SK-N-SH (cell line): Measurements from ENCODE around the gene GPR107. TPM values are rescaled to one million over a fixed set of nuclear protein-coding genes. Genes with fewer than 3 reads are reported as not detected.

Experiments used
- CTCF ChIA-PET: fragments of 300-600, 350-600 bp; formaldehyde crosslinking; extraction: SDS; loops from one replicate; lab custom pipeline; 2021; lab: Yijun Ruan, JAX
- POLR2A ChIA-PET: fragments of 350-600 bp; sonication (Branson Sonifier 250); formaldehyde crosslinking; extraction: SDS; loops from one replicate; lab custom pipeline; 2020; ENCODE audit warnings: antibody characterized with exemption, inconsistent platforms; lab: Yijun Ruan, JAX
- DNase-seq: peaks from one replicate; pipeline ENCODE4 v3.0.0; 2012
- H2AFZ ChIP-seq: fragments of 200-600 bp; sonication (generic); 2 replicates; pipeline ENCODE4 v1.8.1; 2016; ENCODE audit warnings: antibody characterized with exemption, mild to moderate bottlenecking, low read depth
- H3F3A ChIP-seq: fragments of 200-600 bp; sonication (generic); replicated peaks from 2 replicates; pipeline ENCODE3; 2016; ENCODE audit warnings: antibody characterized with exemption, mild to moderate bottlenecking; ENCODE audit not compliant: insufficient read depth
- H3K27ac ChIP-seq, 2 experiments: fragments of 200-500 bp in 1 of 2; fragments of 200-600 bp in 1 of 2; sonication (Bioruptor generic) in 1 of 2; sonication (generic), shearing (Covaris generic) in 1 of 2; 2 replicates each; pipeline versions ENCODE4 v1.5.1 to v1.6.1; 2014 to 2016; ENCODE audit warnings: low read depth in 2 of 2, inconsistent platforms in 1 of 2, low read length in 1 of 2, mild to moderate bottlenecking in 1 of 2, mixed read lengths in 1 of 2
- H3K27me3 ChIP-seq: fragments of 200-600 bp; sonication (generic), shearing (Covaris generic); 2 replicates; pipeline ENCODE4 v1.6.1; 2016; ENCODE audit warnings: mixed run types; ENCODE audit not compliant: insufficient read depth
- H3K36me3 ChIP-seq, 2 experiments: fragments of 200-500 bp in 1 of 2; fragments of 200-600 bp in 1 of 2; sonication (Bioruptor generic) in 1 of 2; sonication (generic) in 1 of 2; replicated peaks in 1 of 2; 2 replicates each; pipeline versions ENCODE3 to v1.5.1; 2014 to 2016; ENCODE audit warnings: low read length in 1 of 2, mild to moderate bottlenecking in 1 of 2; ENCODE audit not compliant: insufficient read depth in 2 of 2, control insufficient read depth in 1 of 2
- H3K4me1 ChIP-seq, 2 experiments: fragments of 200-500 bp in 1 of 2; fragments of 200-600 bp in 1 of 2; sonication (Bioruptor generic) in 1 of 2; sonication (generic), shearing (Covaris generic) in 1 of 2; 2 replicates each; pipeline versions ENCODE4 v1.5.1 to v1.6.1; 2014 to 2016; ENCODE audit warnings: low read depth in 1 of 2, low read length in 1 of 2, mixed run types in 1 of 2; ENCODE audit not compliant: insufficient read depth in 2 of 2, control insufficient read depth in 1 of 2
- H3K4me2 ChIP-seq: fragments of 200-600 bp; sonication (generic), shearing (Covaris generic); 2 replicates; pipeline ENCODE4 v1.6.1; 2017; ENCODE audit warnings: mixed run types
- H3K4me3 ChIP-seq, 2 experiments: fragments of 200-500 bp in 1 of 2; fragments of 200-600 bp in 1 of 2; sonication (Bioruptor generic) in 1 of 2; sonication (generic), shearing (Covaris generic) in 1 of 2; 2 replicates each; pipeline versions ENCODE4 v1.5.1 to v1.8.1; 2014 to 2016; ENCODE audit warnings: low read depth in 2 of 2, inconsistent platforms in 1 of 2, low read length in 1 of 2, mild to moderate bottlenecking in 1 of 2, mixed read lengths in 1 of 2, moderate library complexity in 1 of 2
- H3K79me2 ChIP-seq: fragments of 200-600 bp; sonication (generic); 2 replicates; pipeline ENCODE4 v1.8.1; 2017; ENCODE audit warnings: mild to moderate bottlenecking; ENCODE audit not compliant: insufficient read depth
- H3K9ac ChIP-seq: fragments of 200-600 bp; sonication (generic); 2 replicates; pipeline ENCODE4 v1.6.1; 2017; ENCODE audit warnings: mixed run types
- H3K9me2 ChIP-seq: fragments of 200-600 bp; sonication (generic); 2 replicates; pipeline ENCODE4 v1.6.1; 2017; ENCODE audit warnings: mixed run types
- H3K9me3 ChIP-seq: fragments of 200-600 bp; sonication (generic); 2 replicates; pipeline ENCODE4 v1.6.1; 2017; ENCODE audit warnings: mixed run types, mild to moderate bottlenecking, moderate library complexity
- H4K20me1 ChIP-seq: fragments of 200-600 bp; sonication (generic); 2 replicates; pipeline ENCODE4 v1.6.1; 2017; ENCODE audit warnings: mild to moderate bottlenecking, mixed run types; ENCODE audit not compliant: insufficient read depth
- CHD2 ChIP-seq: fragments of 150-350 bp; IDR thresholded peaks from 2 replicates; pipeline ENCODE4 v1.6.1; 2018; ENCODE audit warnings: low read length; ENCODE audit not compliant: partially characterized antibody
- EP300 ChIP-seq, 2 experiments: IDR thresholded peaks; 2 replicates each; pipeline versions ENCODE4 v1.4.0 to v1.6.1; 2012; ENCODE audit warnings: borderline replicate concordance in 1 of 2, low read depth in 1 of 2, low read length in 1 of 2
- EZH2phosphoT487 ChIP-seq: fragments of 200-600 bp; sonication (generic); IDR thresholded peaks from 2 replicates; pipeline ENCODE4 v1.6.1; 2017; ENCODE audit warnings: low read depth, mixed run types, mild to moderate bottlenecking, antibody characterized with exemption, moderate library complexity, borderline replicate concordance
- FOSL2 ChIP-seq: IDR thresholded peaks from 2 replicates; pipeline ENCODE4 v1.4.0; 2012; ENCODE audit warnings: low read depth, mild to moderate bottlenecking, moderate library complexity, borderline replicate concordance
- FOXM1 ChIP-seq: IDR thresholded peaks from 2 replicates; pipeline ENCODE4 v1.4.0; 2012; ENCODE audit warnings: low read depth, mild to moderate bottlenecking
- GATA2 ChIP-seq: sonication (generic); formaldehyde crosslinking; IDR thresholded peaks from 2 replicates; pipeline ENCODE4 v1.5.0; 2020; ENCODE audit warnings: mild to moderate bottlenecking, missing genetic modification reagents
- IRF3 ChIP-seq: fragments of 150-350 bp; IDR thresholded peaks from 2 replicates; pipeline ENCODE4 v1.6.1; 2016; ENCODE audit warnings: mild to moderate bottlenecking, low read depth, low read length
- JUND ChIP-seq: IDR thresholded peaks from 2 replicates; pipeline ENCODE4 v1.4.0; 2012
- NFIC ChIP-seq: IDR thresholded peaks from 2 replicates; pipeline ENCODE4 v1.4.0; 2012; ENCODE audit warnings: borderline replicate concordance
- PBX3 ChIP-seq: IDR thresholded peaks from 2 replicates; pipeline ENCODE4; 2012
- POLR2AphosphoS5 ChIP-seq: IDR thresholded peaks from 2 replicates; pipeline ENCODE4 v1.6.1; 2012; ENCODE audit warnings: low read depth, low read length
- RAD21 ChIP-seq: IDR thresholded peaks from 2 replicates; pipeline ENCODE4 v1.6.1; 2012; ENCODE audit warnings: mild to moderate bottlenecking, low read length
- RCOR1 ChIP-seq: fragments of 150-350 bp; IDR thresholded peaks from 2 replicates; pipeline ENCODE4 v1.6.1; 2017; ENCODE audit warnings: antibody characterized with exemption, low read length
- REST ChIP-seq: IDR thresholded peaks from 2 replicates; pipeline ENCODE4 v1.6.1; 2012; ENCODE audit warnings: mild to moderate bottlenecking, low read depth, low read length, moderate library complexity
- SIN3A ChIP-seq: IDR thresholded peaks from 2 replicates; pipeline ENCODE4 v1.6.1; 2012; ENCODE audit warnings: low read depth, mild to moderate bottlenecking, low read length, moderate library complexity, borderline replicate concordance
- SMC3 ChIP-seq: IDR thresholded peaks from 2 replicates; pipeline ENCODE4 v1.6.1; 2012; ENCODE audit warnings: low read depth, low read length, improper control_type of control experiment
- TAF1 ChIP-seq: IDR thresholded peaks from 2 replicates; pipeline ENCODE4 v1.6.1; 2012; ENCODE audit warnings: low read depth, mild to moderate bottlenecking, low read length, moderate library complexity, borderline replicate concordance
- TCF12 ChIP-seq: IDR thresholded peaks from 2 replicates; pipeline ENCODE4 v1.4.0; 2012
- USF2 ChIP-seq: fragments of 150-350 bp; IDR thresholded peaks from 2 replicates; pipeline ENCODE4 v1.6.1; 2017; ENCODE audit warnings: antibody characterized with exemption, low read length, low read depth, borderline replicate concordance
- YY1 ChIP-seq: IDR thresholded peaks from 2 replicates; pipeline ENCODE4 v1.4.0; 2012; ENCODE audit warnings: low read depth, mild to moderate bottlenecking
- ZBTB33 ChIP-seq: IDR thresholded peaks from 2 replicates; pipeline ENCODE4 v1.4.0; 2012; ENCODE audit warnings: low read depth, borderline replicate concordance
- WGBS: methylation state at CpG from one replicate; pipeline ENCODE4 v1.1.6; 2017; ENCODE audit warnings: low lambda C conversion rate; 5-methylcytosine and 5-hydroxymethylcytosine counted together
- polyA plus RNA-seq, 3 experiments: library from polyadenylated mRNA; depleted of rRNA; stranded (reverse); fragments of >200 nt; gene quantifications; 2 replicates each; pipeline ENCODE4 v1.2.3, GENCODE V29; 2012

GPR107 gene
- polyA plus RNA-seq, 1 of the 3 experiments (the other 2 are of a cell fraction): 23.0 TPM

GRCh38 chr9:130060296-130060695 is 6.6 kb downstream of the GPR107 start (continued):
- no peak for TF ChIP-seq IRF3
- no peak for TF ChIP-seq TAF1
- TF ChIP-seq EZH2phosphoT487: no peak
- TF ChIP-seq FOXM1: no peak
- no peak for TF ChIP-seq JUND
- TF ChIP-seq RAD21: no peak

GRCh38 chr9:130062750-130063149 is 9.0 kb downstream of the GPR107 start:
- H4K20me1 ChIP-seq: peaks cover 65% of the 10 kb centered on the region
- ChIA-PET CTCF (no interaction called here), POLR2A (no interaction called here)

More at GRCh38 chr9:130062750-130063149, 9.0 kb downstream of the GPR107 start:
- H3K36me3 ChIP-seq: peaks cover 0 to 5% of the 10 kb centered on the region in 2 experiments
- H3K9me3 ChIP-seq: no peaks in the 10 kb centered on the region
- TF ChIP-seq PBX3 (no peak), SMC3 (no peak), YY1 (no peak), TCF12 (no peak), REST (no peak), RAD21 (no peak), ZBTB33 (no peak), EZH2phosphoT487 (no peak), FOXM1 (no peak), SIN3A (no peak), FOSL2 (no peak), JUND (no peak), RCOR1 (no peak), POLR2AphosphoS5 (no peak), CHD2 (no peak), GATA2 (CRISPR knock-in tag) (no peak), NFIC (no peak), EP300 (IDR thresholded peaks at IDR 0.05; ENCODE audit: borderline replicate concordance in 1 of 2, low read depth in 1 of 2, low read length in 1 of 2) (no peak), USF2 (no peak)
- TF ChIP-seq, all 33 proteins: peak for 0
- Histone ChIP-seq H2AFZ (no peak overlapping the region), H3K79me2 (peaks cover 97% of the 10 kb centered on the region), H3K4me2 (no peak overlapping the region), H3K4me3 (no peak overlapping the region), H3F3A (peaks cover 10% of the 10 kb centered on the region), H3K9ac (no peak overlapping the region), H3K27me3 (no peaks in the 10 kb centered on the region), H3K9me2 (no peaks in the 10 kb centered on the region), H3K4me1 (no peaks in the 10 kb centered on the region; a peak in 1 of 4 replicates), H3K27ac (no peak overlapping the region)
- DNase-seq: no peak
- 58% methylated on average over 2 of the region's 2 CpGs for WGBS
